HPDE6-E6E7 (cell line): Measurements from ENCODE around the gene PRDM16.

ENCODE experiments used
- DNase-seq: peaks from one replicate; pipeline ENCODE4 v3.0.0; 2011; ENCODE audit warnings: missing footprints; ENCODE audit errors: extremely low spot score

Gene PRDM16

GRCh38 chr1:3032371-3033039, 36.5 kb upstream of the PRDM16 start:
- no peak for DNase-seq

GRCh38 chr1:3033040-3033789, 35.8 kb upstream of the PRDM16 start:
- no peak for DNase-seq

- no peak for DNase-seq
Observed at GRCh38 chr1:3033790-3034090, 35.3 kb upstream of the PRDM16 start.

GRCh38 chr1:3034162-3034561, 34.8 kb upstream of the PRDM16 start:
- no peak for DNase-seq

GRCh38 chr1:3034728-3035562, 34.1 kb upstream of the PRDM16 start:
- no peak for DNase-seq

- DNase-seq, result no peak
Observed at GRCh38 chr1:3035563-3036446, 33.2 kb upstream of the PRDM16 start.

- DNase-seq, result no peak
Observed at GRCh38 chr1:3036447-3037280, 32.3 kb upstream of the PRDM16 start.

GRCh38 chr1:3037281-3038040, 31.5 kb upstream of the PRDM16 start:
- no peak for DNase-seq

- DNase-seq, result no peak
Observed at GRCh38 chr1:3038113-3038551, 30.9 kb upstream of the PRDM16 start.

GRCh38 chr1:3038571-3039181, 30.3 kb upstream of the PRDM16 start:
- no peak for DNase-seq

GRCh38 chr1:3040004-3040403, 29.0 kb upstream of the PRDM16 start:
- no peak for DNase-seq

GRCh38 chr1:3042481-3042880, 26.5 kb upstream of the PRDM16 start:
- no peak for DNase-seq

GRCh38 chr1:3049164-3049563, 19.8 kb upstream of the PRDM16 start:
- no peak for DNase-seq

GRCh38 chr1:3049905-3050304, 19.1 kb upstream of the PRDM16 start:
- DNase-seq, result no peak

GRCh38 chr1:3050603-3051002, 18.4 kb upstream of the PRDM16 start:
- no peak for DNase-seq

- DNase-seq, result no peak
Observed at GRCh38 chr1:3051270-3052268, 17.4 kb upstream of the PRDM16 start.

- no peak for DNase-seq
Observed at GRCh38 chr1:3052501-3052900, 16.5 kb upstream of the PRDM16 start.

GRCh38 chr1:3053366-3053980, 15.5 kb upstream of the PRDM16 start:
- no peak for DNase-seq
